Measurements from ENCODE around the gene ATP2A3.
A peak's percentile ranks its signal among the peaks of the same experiment; 100 is the strongest.

Gene ATP2A3

GRCh38 chr17:3916825-3917224 lies 47.4 kb downstream of the ATP2A3 start:
- Mint-ChIP-seq H3K4me1 (peaks cover 49% of the 10 kb centered on the region), H3K27me3 (no peaks in the 10 kb centered on the region), H3K36me3 (no peaks in the 10 kb centered on the region), H3K9me3 (no peaks in the 10 kb centered on the region), H3K27ac (peak overlapping the region; percentile 100), H3K4me3 (peak overlapping the region; percentile 80)
- ATAC-seq (ENCODE audit: low read depth) = no peak
- DNase-seq (ENCODE audit: low spot score in 2 of 2) = peak in 1 of 2 donors; percentile 35

DNA sequence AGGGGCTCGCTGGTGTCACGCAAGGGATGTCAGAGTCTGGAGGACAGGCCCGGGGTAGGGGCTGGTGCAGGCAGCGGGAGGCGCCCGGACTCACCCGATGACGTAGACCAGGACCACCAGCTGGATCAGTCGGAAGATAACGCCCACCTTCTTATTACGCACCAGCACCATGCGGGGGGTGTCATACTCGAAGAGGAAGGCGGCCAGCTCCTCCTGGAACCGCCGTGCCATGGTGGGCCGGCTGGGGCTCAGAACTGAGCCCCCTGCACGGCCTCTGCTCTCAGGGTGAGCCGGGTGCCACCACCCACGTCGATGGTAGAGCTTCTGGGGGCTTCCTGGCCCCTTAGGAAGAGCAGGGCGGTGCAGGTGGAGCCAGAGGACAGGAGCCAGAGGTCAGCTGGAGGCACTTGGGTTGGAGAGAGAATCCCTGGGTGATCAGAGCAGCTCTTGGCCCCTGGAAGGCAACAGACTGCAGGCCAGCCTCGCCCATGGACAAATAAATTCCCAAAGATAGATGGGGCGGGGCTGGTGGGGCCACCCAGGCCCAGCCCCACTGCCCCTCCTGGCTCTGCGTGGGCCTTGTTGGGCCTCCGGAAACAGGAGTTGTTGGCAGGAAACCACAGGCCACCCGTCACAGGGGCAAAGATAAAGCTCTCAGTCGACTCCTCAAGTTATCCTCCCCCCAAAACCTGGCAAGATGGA lies 48.1 kb downstream of the ATP2A3 start, which contains the start of gene P2RX1:
Gene P2RX1, minus strand, starts transcription at position 471 of the 702 bp plus-strand sequence. Its CDS starts 240 bp downstream, at position 231.
- Mint-ChIP-seq H3K36me3 (no peaks in the 10 kb centered on the region), H3K9me3 (no peaks in the 10 kb centered on the region), H3K27me3 (no peaks in the 10 kb centered on the region), H3K27ac (peak within 1 kb of the TSS; percentile 100), H3K4me3 (peak within 1 kb of the TSS; percentile 80), H3K4me1 (peaks cover 54% of the 10 kb centered on the region)
- no peak for ATAC-seq (ENCODE audit: low read depth)
- DNase-seq (ENCODE audit: low spot score in 2 of 2) = peak in 1 of 2 donors; percentile 39

- peak in 1 of 2 donors; percentile 44 for DNase-seq (ENCODE audit: low spot score in 2 of 2)
These were observed 48.6 kb downstream of the ATP2A3 start for GRCh38 chr17:3915581-3915994.

GRCh38 chr17:3914312-3914670 lies 49.9 kb downstream of the ATP2A3 start:
- peak in 1 of 2 donors; percentile 83 for DNase-seq (ENCODE audit: low spot score in 2 of 2)
- Mint-ChIP-seq H3K27me3 (no peaks in the 10 kb centered on the region), H3K4me3 (peak overlapping the region; percentile 81), H3K4me1 (peaks cover 59% of the 10 kb centered on the region), H3K9me3 (no peaks in the 10 kb centered on the region), H3K27ac (peak overlapping the region; percentile 100), H3K36me3 (no peaks in the 10 kb centered on the region)
- ATAC-seq (ENCODE audit: low read depth) = peak; percentile 69

More at GRCh38 chr17:3915581-3915994, 48.6 kb downstream of the ATP2A3 start:
- Mint-ChIP-seq H3K4me1 (peaks cover 54% of the 10 kb centered on the region), H3K27ac (peak overlapping the region; percentile 100), H3K36me3 (no peaks in the 10 kb centered on the region), H3K4me3 (peak overlapping the region; percentile 80), H3K9me3 (no peaks in the 10 kb centered on the region), H3K27me3 (no peaks in the 10 kb centered on the region)
- no peak for ATAC-seq (ENCODE audit: low read depth)

- H3K4me1 Mint-ChIP-seq = peaks cover 59% of the 10 kb centered on the region
These were observed 50.5 kb downstream of the ATP2A3 start for GRCh38 chr17:3913531-3914311.

GRCh38 chr17:3912827-3913226 lies 51.4 kb downstream of the ATP2A3 start:
- Mint-ChIP-seq H3K27me3 (no peaks in the 10 kb centered on the region), H3K9me3 (no peaks in the 10 kb centered on the region), H3K36me3 (no peaks in the 10 kb centered on the region), H3K4me1 (peaks cover 56% of the 10 kb centered on the region), H3K27ac (peak overlapping the region; percentile 97), H3K4me3 (no peak overlapping the region)
- DNase-seq (ENCODE audit: low spot score in 2 of 2) (no peak), ATAC-seq (ENCODE audit: low read depth) (no peak)

More at GRCh38 chr17:3913531-3914311, 50.5 kb downstream of the ATP2A3 start:
- Mint-ChIP-seq H3K36me3 (no peaks in the 10 kb centered on the region), H3K27ac (peak overlapping the region; percentile 100), H3K9me3 (no peaks in the 10 kb centered on the region), H3K27me3 (no peaks in the 10 kb centered on the region), H3K4me3 (peak overlapping the region; percentile 81)
- DNase-seq (ENCODE audit: low spot score in 2 of 2) (peak; percentile 87 to 92), ATAC-seq (ENCODE audit: low read depth) (peak; percentile 50)

DNA sequence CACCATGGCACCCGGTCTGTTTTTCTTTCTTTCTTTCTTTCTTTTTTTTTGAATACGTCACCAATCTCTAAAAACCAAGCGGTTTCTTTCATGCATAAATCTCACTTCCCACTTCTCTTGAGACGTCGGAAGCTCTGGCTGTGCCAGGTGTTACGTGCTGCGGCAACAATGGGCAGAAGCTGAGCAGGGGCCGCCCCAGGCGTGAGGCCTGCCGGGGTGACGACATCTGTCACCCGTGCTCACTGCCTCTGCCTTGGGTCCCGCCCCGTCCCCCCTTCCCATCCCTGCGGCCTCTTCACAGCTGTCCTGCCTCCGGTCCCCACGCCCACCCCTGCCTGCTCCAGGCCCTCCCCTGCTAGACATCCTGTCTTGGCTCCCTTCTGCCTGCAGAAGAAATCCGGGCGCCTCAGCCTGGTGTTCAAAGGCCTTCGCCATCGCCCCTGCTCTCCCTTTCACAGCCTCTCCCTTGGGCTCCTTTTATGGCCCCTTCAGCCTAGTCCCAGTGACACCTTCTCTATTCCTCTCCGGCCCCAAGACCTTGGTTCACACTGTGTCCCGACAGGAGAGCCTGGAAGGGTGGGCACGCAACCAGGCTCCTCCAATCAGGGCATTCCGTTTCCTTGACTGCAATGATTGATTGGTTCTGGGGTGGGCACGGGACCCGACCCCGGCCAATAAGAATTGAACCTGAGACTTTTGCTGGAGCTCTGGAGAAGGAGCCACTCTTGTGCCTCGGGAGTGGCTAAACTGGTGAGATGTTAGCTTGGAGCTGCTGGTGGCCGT lies 52.8 kb downstream of the ATP2A3 start:
- peak; percentile 71 to 88 for DNase-seq (ENCODE audit: low spot score in 2 of 2)
- Mint-ChIP-seq H3K36me3 (no peaks in the 10 kb centered on the region), H3K27ac (peak overlapping the region; percentile 97), H3K4me1 (peaks cover 50% of the 10 kb centered on the region), H3K9me3 (no peaks in the 10 kb centered on the region), H3K4me3 (peak overlapping the region; percentile 55), H3K27me3 (no peaks in the 10 kb centered on the region)
- peak; percentile 75 for ATAC-seq (ENCODE audit: low read depth)

- no peaks in the 10 kb centered on the region for H3K9me3 Mint-ChIP-seq
- H3K27ac Mint-ChIP-seq = peak overlapping the region; percentile 97
- ATAC-seq (ENCODE audit: low read depth) = no peak
- H3K4me1 Mint-ChIP-seq = peaks cover 42% of the 10 kb centered on the region
- peak overlapping the region; percentile 61 for H3K4me3 Mint-ChIP-seq
- H3K36me3 Mint-ChIP-seq = no peaks in the 10 kb centered on the region
- no peak for DNase-seq (ENCODE audit: low spot score in 2 of 2)
- no peaks in the 10 kb centered on the region for H3K27me3 Mint-ChIP-seq
These were observed 53.6 kb downstream of the ATP2A3 start for GRCh38 chr17:3910420-3911270.

- Mint-ChIP-seq H3K9me3 (no peaks in the 10 kb centered on the region), H3K36me3 (no peaks in the 10 kb centered on the region), H3K27ac (peak overlapping the region; percentile 97), H3K4me1 (peaks cover 40% of the 10 kb centered on the region), H3K27me3 (no peaks in the 10 kb centered on the region), H3K4me3 (no peak overlapping the region)
- ATAC-seq (ENCODE audit: low read depth) (no peak), DNase-seq (ENCODE audit: low spot score in 2 of 2) (no peak)
These were observed 55.0 kb downstream of the ATP2A3 start for GRCh38 chr17:3909257-3909656.

- ATAC-seq (ENCODE audit: low read depth) = no peak
- Mint-ChIP-seq H3K9me3 (no peaks in the 10 kb centered on the region), H3K36me3 (no peaks in the 10 kb centered on the region), H3K27ac (peak overlapping the region; percentile 97), H3K27me3 (no peaks in the 10 kb centered on the region), H3K4me1 (peaks cover 30% of the 10 kb centered on the region), H3K4me3 (no peak overlapping the region)
- DNase-seq (ENCODE audit: low spot score in 2 of 2) = no peak
These were observed 56.6 kb downstream of the ATP2A3 start for GRCh38 chr17:3907483-3908216.

- no peak overlapping the region for H3K4me3 Mint-ChIP-seq
- peaks cover 26% of the 10 kb centered on the region for H3K4me1 Mint-ChIP-seq
- ATAC-seq (ENCODE audit: low read depth) = no peak
These were observed 57.4 kb downstream of the ATP2A3 start for GRCh38 chr17:3906881-3907280.

GRCh38 chr17:3905017-3905520 lies 59.2 kb downstream of the ATP2A3 start:
- no peaks in the 10 kb centered on the region for H3K9me3 Mint-ChIP-seq
- peaks cover 10% of the 10 kb centered on the region for H3K4me1 Mint-ChIP-seq
- DNase-seq (ENCODE audit: low spot score in 2 of 2) (peak in 1 of 2 donors; percentile 56), ATAC-seq (ENCODE audit: low read depth) (peak; percentile 66)
- H3K27me3 Mint-ChIP-seq = no peaks in the 10 kb centered on the region
- no peak overlapping the region for H3K4me3 Mint-ChIP-seq
- H3K36me3 Mint-ChIP-seq = no peaks in the 10 kb centered on the region
- H3K27ac Mint-ChIP-seq = no peak overlapping the region

More at GRCh38 chr17:3906881-3907280, 57.4 kb downstream of the ATP2A3 start:
- DNase-seq (ENCODE audit: low spot score in 2 of 2) = no peak
- H3K27ac Mint-ChIP-seq = no peak overlapping the region
- H3K9me3 Mint-ChIP-seq = no peaks in the 10 kb centered on the region
- H3K27me3 Mint-ChIP-seq = no peaks in the 10 kb centered on the region
- no peaks in the 10 kb centered on the region for H3K36me3 Mint-ChIP-seq

Measured in memory B cell (primary cell).